GM23338 (cell line): ENCODE results near the gene ZBBX. TPM values are rescaled to one million over a fixed set of nuclear protein-coding genes. Genes with fewer than 3 reads are reported as not detected.

Source experiments
- ATAC-seq: fragments of 200-7000 bp; cut with Tn5 transposase; 3 replicates; pipeline ENCODE4 v1.9.1; 2020
- DNase-seq: peaks from one replicate; pipeline ENCODE4 v3.0.0-alpha.2; 2015; ENCODE audit warnings: low spot score
- H2AFZ ChIP-seq: fragments of 200-600 bp; sonication (generic); 2 replicates; pipeline ENCODE4 v1.8.0; 2016; ENCODE audit warnings: antibody characterized with exemption, mild to moderate bottlenecking, moderate library complexity
- H3F3A ChIP-seq: fragments of 200-600 bp; sonication (generic); replicated peaks from 2 replicates; pipeline ENCODE4 v1.8.0; 2017; ENCODE audit warnings: antibody characterized with exemption, mixed run types, low read depth
- H3K27ac ChIP-seq: fragments of 200-600 bp; sonication (generic); 2 replicates; pipeline ENCODE4 v1.6.1; 2016; ENCODE audit warnings: low read depth
- H3K27me3 ChIP-seq: fragments of 200-600 bp; sonication (generic); 2 replicates; pipeline ENCODE4 v1.8.0; 2016; ENCODE audit warnings: mild to moderate bottlenecking, mixed run types, moderate library complexity; ENCODE audit not compliant: insufficient read depth
- H3K36me3 ChIP-seq: fragments of 200-600 bp; sonication (generic); 2 replicates; pipeline ENCODE4 v1.8.0; 2016; ENCODE audit warnings: mild to moderate bottlenecking; ENCODE audit not compliant: insufficient read depth
- H3K4me1 ChIP-seq: fragments of 200-600 bp; sonication (generic); 2 replicates; pipeline ENCODE4 v1.8.0; 2016; ENCODE audit warnings: mild to moderate bottlenecking, moderate library complexity; ENCODE audit not compliant: insufficient read depth
- H3K4me2 ChIP-seq: fragments of 200-600 bp; sonication (generic); 2 replicates; pipeline ENCODE4 v1.7.1; 2017; ENCODE audit warnings: mixed run types
- H3K4me3 ChIP-seq: fragments of 200-600 bp; sonication (generic); 2 replicates; pipeline ENCODE4 v1.6.1; 2016; ENCODE audit warnings: mixed run types
- H3K79me2 ChIP-seq: fragments of 200-600 bp; sonication (generic); replicated peaks from 2 replicates; pipeline ENCODE4 v1.8.0; 2017; ENCODE audit warnings: mild to moderate bottlenecking; ENCODE audit not compliant: insufficient read depth
- H3K9me2 ChIP-seq: fragments of 200-600 bp; sonication (generic); 2 replicates; pipeline ENCODE4 v1.8.0; 2017; ENCODE audit not compliant: insufficient read depth
- H4K20me1 ChIP-seq: fragments of 200-600 bp; sonication (generic); replicated peaks from 2 replicates; pipeline ENCODE4 v1.8.0; 2017; ENCODE audit warnings: mild to moderate bottlenecking; ENCODE audit not compliant: insufficient read depth
- H3K27ac Mint-ChIP-seq: 2 replicates; pipeline ENCODE4 v1.8.0; 2020; ENCODE audit warnings: inconsistent platforms, mild to moderate bottlenecking, moderate library complexity, mixed read lengths
- H3K27me3 Mint-ChIP-seq: 3 replicates; pipeline ENCODE4 v1.8.0; 2022; ENCODE audit warnings: low read depth, mild to moderate bottlenecking, moderate library complexity, mixed read lengths, inconsistent platforms; ENCODE audit not compliant: insufficient read depth, poor library complexity
- H3K36me3 Mint-ChIP-seq: 3 replicates; pipeline ENCODE4 v1.8.0; 2021; ENCODE audit warnings: low read depth, mild to moderate bottlenecking, inconsistent platforms, moderate library complexity, mixed read lengths
- H3K4me1 Mint-ChIP-seq: 3 replicates; pipeline ENCODE4 v1.8.0; 2020; ENCODE audit warnings: mild to moderate bottlenecking, inconsistent platforms, mixed read lengths
- H3K4me3 Mint-ChIP-seq: 3 replicates; pipeline ENCODE4 v1.8.0; 2021; ENCODE audit warnings: moderate library complexity, mild to moderate bottlenecking, inconsistent platforms, mixed read lengths
- H3K9me3 Mint-ChIP-seq: 3 replicates; pipeline ENCODE4 v1.8.0; 2020; ENCODE audit warnings: moderate library complexity, mild to moderate bottlenecking, inconsistent platforms, mixed read lengths
- CREB1 ChIP-seq: fragments of 250-450 bp; sonication (Bioruptor Pico); IDR thresholded peaks from 2 replicates; pipeline ENCODE4 v1.5.0; 2020; ENCODE audit warnings: low read depth, mild to moderate bottlenecking, moderate library complexity
- EZH2 ChIP-seq: fragments of 200-600 bp; sonication (generic); IDR thresholded peaks from one replicate; pipeline ENCODE4 v1.8.0; 2017; ENCODE audit warnings: antibody characterized with exemption, mild to moderate bottlenecking, low read depth; ENCODE audit not compliant: unreplicated experiment
- EZH2phosphoT487 ChIP-seq: fragments of 200-600 bp; sonication (generic); IDR thresholded peaks from one replicate; pipeline ENCODE4 v1.8.1; 2018; ENCODE audit warnings: antibody characterized with exemption; ENCODE audit not compliant: unreplicated experiment
- NANOG ChIP-seq: IDR thresholded peaks from 2 replicates; pipeline ENCODE4 v1.6.1; 2016; ENCODE audit warnings: antibody characterized with exemption, borderline replicate concordance
- POLR2AphosphoS5 ChIP-seq: IDR thresholded peaks from 2 replicates; pipeline ENCODE4 v1.6.1; 2016; ENCODE audit warnings: antibody characterized with exemption, low read depth
- STAT1 ChIP-seq: IDR thresholded peaks from one replicate; pipeline ENCODE4 v1.6.1; 2016; ENCODE audit warnings: antibody characterized with exemption; ENCODE audit not compliant: unreplicated experiment
- ZNF331 ChIP-seq: fragments of 250-450 bp; sonication (Bioruptor Pico); IDR thresholded peaks from 2 replicates; pipeline ENCODE4 v1.5.0; 2020; ENCODE audit warnings: low read depth, mild to moderate bottlenecking, moderate library complexity
- polyA plus RNA-seq: library from polyadenylated mRNA; unstranded; fragments of >200 nt; fragmentation: Nextera tagmentation; extraction: Ambion mirVana; gene quantifications from 2 replicates; pipeline ENCODE4 v1.2.1, GENCODE V29; 2016
- total RNA-seq: library from RNA; depleted of rRNA; stranded (reverse); fragments of >200 nt; shearing (Covaris generic); gene quantifications from 2 replicates; pipeline ENCODE4 v1.2.3, GENCODE V29; 2014
- TF ChIP-seq, protein P1 (sequence below): fragments of 250-450 bp; sonication (Bioruptor Pico); IDR thresholded peaks from 2 replicates; pipeline ENCODE4 v1.5.0; 2020; ENCODE audit warnings: mild to moderate bottlenecking, moderate library complexity
- TF ChIP-seq, protein P2 (sequence below), 2 experiments: fragments of 200-600 bp in 1 of 2; sonication (generic) in 1 of 2; conservative IDR thresholded peaks; 2 replicates each; pipeline versions ENCODE4 v1.5.1 to v1.6.1; 2016 to 2017; ENCODE audit warnings: antibody characterized with exemption in 2 of 2, low read depth in 2 of 2, mild to moderate bottlenecking in 2 of 2, moderate library complexity in 1 of 2
- TF ChIP-seq, protein P3 (sequence below): IDR thresholded peaks from 2 replicates; pipeline ENCODE4 v1.6.1; 2016; ENCODE audit warnings: antibody characterized with exemption

ZBBX gene
- total and polyA plus RNA-seq, 2 experiments from 2014 or later = 0.90 to 1.1 TPM

DNA sequence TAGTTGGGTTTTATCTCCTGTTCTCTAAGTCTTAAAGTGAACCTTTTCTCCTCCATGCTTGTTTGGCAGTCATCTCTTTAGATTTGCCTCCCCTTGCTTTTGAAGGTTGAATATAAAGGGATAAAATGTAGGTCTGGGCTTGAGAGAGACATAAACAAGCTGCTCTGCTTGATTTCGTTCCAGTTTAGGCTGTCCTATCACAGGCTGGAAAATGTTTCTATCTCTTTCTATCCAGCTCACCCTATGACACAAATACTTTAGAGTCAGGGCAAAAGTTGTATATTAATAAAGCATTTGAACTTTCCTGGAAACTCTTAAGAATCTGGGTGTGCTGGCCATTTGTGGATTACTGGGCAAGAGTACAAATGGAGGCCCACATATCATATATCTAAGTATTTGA lies 29.5 kb upstream of the ZBBX start:
- Mint-ChIP-seq H3K27me3 (no peaks in the 10 kb centered on the region), H3K36me3 (no peaks in the 10 kb centered on the region), H3K4me1 (peaks cover 7% of the 10 kb centered on the region; the same call in 2 of the 3 replicates), H3K27ac (no peak overlapping the region), H3K9me3 (no peaks in the 10 kb centered on the region), H3K4me3 (no peak overlapping the region)
- TF ChIP-seq, protein P1, sequence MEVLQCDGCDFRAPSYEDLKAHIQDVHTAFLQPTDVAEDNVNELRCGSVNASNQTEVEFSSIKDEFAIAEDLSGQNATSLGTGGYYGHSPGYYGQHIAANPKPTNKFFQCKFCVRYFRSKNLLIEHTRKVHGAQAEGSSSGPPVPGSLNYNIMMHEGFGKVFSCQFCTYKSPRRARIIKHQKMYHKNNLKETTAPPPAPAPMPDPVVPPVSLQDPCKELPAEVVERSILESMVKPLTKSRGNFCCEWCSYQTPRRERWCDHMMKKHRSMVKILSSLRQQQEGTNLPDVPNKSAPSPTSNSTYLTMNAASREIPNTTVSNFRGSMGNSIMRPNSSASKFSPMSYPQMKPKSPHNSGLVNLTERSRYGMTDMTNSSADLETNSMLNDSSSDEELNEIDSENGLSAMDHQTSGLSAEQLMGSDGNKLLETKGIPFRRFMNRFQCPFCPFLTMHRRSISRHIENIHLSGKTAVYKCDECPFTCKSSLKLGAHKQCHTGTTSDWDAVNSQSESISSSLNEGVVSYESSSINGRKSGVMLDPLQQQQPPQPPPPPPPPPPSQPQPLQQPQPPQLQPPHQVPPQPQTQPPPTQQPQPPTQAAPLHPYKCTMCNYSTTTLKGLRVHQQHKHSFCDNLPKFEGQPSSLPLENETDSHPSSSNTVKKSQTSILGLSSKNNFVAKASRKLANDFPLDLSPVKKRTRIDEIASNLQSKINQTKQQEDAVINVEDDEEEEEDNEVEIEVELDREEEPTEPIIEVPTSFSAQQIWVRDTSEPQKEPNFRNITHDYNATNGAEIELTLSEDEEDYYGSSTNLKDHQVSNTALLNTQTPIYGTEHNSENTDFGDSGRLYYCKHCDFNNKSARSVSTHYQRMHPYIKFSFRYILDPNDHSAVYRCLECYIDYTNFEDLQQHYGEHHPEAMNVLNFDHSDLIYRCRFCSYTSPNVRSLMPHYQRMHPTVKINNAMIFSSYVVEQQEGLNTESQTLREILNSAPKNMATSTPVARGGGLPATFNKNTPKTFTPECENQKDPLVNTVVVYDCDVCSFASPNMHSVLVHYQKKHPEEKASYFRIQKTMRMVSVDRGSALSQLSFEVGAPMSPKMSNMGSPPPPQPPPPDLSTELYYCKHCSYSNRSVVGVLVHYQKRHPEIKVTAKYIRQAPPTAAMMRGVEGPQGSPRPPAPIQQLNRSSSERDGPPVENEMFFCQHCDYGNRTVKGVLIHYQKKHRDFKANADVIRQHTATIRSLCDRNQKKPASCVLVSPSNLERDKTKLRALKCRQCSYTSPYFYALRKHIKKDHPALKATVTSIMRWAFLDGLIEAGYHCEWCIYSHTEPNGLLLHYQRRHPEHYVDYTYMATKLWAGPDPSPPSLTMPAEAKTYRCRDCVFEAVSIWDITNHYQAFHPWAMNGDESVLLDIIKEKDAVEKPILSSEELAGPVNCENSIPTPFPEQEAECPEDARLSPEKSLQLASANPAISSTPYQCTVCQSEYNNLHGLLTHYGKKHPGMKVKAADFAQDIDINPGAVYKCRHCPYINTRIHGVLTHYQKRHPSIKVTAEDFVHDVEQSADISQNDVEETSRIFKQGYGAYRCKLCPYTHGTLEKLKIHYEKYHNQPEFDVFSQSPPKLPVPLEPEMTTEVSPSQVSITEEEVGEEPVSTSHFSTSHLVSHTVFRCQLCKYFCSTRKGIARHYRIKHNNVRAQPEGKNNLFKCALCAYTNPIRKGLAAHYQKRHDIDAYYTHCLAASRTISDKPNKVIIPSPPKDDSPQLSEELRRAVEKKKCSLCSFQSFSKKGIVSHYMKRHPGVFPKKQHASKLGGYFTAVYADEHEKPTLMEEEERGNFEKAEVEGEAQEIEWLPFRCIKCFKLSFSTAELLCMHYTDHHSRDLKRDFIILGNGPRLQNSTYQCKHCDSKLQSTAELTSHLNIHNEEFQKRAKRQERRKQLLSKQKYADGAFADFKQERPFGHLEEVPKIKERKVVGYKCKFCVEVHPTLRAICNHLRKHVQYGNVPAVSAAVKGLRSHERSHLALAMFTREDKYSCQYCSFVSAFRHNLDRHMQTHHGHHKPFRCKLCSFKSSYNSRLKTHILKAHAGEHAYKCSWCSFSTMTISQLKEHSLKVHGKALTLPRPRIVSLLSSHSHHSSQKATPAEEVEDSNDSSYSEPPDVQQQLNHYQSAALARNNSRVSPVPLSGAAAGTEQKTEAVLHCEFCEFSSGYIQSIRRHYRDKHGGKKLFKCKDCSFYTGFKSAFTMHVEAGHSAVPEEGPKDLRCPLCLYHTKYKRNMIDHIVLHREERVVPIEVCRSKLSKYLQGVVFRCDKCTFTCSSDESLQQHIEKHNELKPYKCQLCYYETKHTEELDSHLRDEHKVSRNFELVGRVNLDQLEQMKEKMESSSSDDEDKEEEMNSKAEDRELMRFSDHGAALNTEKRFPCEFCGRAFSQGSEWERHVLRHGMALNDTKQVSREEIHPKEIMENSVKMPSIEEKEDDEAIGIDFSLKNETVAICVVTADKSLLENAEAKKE (CRISPR knock-in tag) = no peak
- TF ChIP-seq POLR2AphosphoS5 (no peak), NANOG (no peak), STAT1 (no peak), CREB1 (CRISPR knock-in tag) (no peak), EZH2 (no peak), EZH2phosphoT487 (no peak), ZNF331 (CRISPR knock-in tag) (no peak)
- TF ChIP-seq, protein P2, sequence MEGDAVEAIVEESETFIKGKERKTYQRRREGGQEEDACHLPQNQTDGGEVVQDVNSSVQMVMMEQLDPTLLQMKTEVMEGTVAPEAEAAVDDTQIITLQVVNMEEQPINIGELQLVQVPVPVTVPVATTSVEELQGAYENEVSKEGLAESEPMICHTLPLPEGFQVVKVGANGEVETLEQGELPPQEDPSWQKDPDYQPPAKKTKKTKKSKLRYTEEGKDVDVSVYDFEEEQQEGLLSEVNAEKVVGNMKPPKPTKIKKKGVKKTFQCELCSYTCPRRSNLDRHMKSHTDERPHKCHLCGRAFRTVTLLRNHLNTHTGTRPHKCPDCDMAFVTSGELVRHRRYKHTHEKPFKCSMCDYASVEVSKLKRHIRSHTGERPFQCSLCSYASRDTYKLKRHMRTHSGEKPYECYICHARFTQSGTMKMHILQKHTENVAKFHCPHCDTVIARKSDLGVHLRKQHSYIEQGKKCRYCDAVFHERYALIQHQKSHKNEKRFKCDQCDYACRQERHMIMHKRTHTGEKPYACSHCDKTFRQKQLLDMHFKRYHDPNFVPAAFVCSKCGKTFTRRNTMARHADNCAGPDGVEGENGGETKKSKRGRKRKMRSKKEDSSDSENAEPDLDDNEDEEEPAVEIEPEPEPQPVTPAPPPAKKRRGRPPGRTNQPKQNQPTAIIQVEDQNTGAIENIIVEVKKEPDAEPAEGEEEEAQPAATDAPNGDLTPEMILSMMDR (conservative IDR thresholded peaks at IDR 0.05; ENCODE audit: low read depth in 2 of 2) = no peak
- TF ChIP-seq, protein P3, sequence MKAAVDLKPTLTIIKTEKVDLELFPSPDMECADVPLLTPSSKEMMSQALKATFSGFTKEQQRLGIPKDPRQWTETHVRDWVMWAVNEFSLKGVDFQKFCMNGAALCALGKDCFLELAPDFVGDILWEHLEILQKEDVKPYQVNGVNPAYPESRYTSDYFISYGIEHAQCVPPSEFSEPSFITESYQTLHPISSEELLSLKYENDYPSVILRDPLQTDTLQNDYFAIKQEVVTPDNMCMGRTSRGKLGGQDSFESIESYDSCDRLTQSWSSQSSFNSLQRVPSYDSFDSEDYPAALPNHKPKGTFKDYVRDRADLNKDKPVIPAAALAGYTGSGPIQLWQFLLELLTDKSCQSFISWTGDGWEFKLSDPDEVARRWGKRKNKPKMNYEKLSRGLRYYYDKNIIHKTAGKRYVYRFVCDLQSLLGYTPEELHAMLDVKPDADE = no peak
- no peak for DNase-seq
- H3F3A ChIP-seq = no peaks in the 10 kb centered on the region
- no peak overlapping the region; the same call in 1 of the 2 replicates for H2AFZ ChIP-seq
- no peaks in the 10 kb centered on the region for H3K27me3 ChIP-seq
- H4K20me1 ChIP-seq = no peaks in the 10 kb centered on the region
- H3K4me3 ChIP-seq = no peak overlapping the region
- H3K4me2 ChIP-seq = no peak overlapping the region
- no peaks in the 10 kb centered on the region for H3K9me2 ChIP-seq
- H3K4me1 ChIP-seq = no peaks in the 10 kb centered on the region
- no peak for ATAC-seq
- no peak overlapping the region for H3K27ac ChIP-seq
- no peaks in the 10 kb centered on the region for H3K36me3 ChIP-seq
- no peaks in the 10 kb centered on the region for H3K79me2 ChIP-seq
